Vagina (tissue), 2 donors: ENCODE measurements around the gene TSSK6. TPM values are rescaled to one million over a fixed set of nuclear protein-coding genes. Genes with fewer than 3 reads are reported as not detected.

ENCODE experiments used
- DNase-seq, 2 donors: peaks; one replicate each; pipeline ENCODE4 v3.0.0-alpha.2; 2017; ENCODE audit errors: extremely low spot score in 2 of 2
- H3K27ac ChIP-seq: fragments of 200-600 bp; sonication (generic); one replicate; pipeline ENCODE4 v1.5.1; 2019
- H3K27me3 ChIP-seq: fragments of 200-600 bp; sonication (generic); one replicate; pipeline ENCODE4 v1.5.1; 2019
- H3K36me3 ChIP-seq, 2 donors: fragments of 200-600 bp; sonication (generic); one replicate each; pipeline ENCODE4 v1.5.1; 2017 to 2019
- H3K4me1 ChIP-seq: fragments of 200-600 bp; sonication (generic); one replicate; pipeline ENCODE4 v1.5.1; 2019
- H3K4me3 ChIP-seq, 2 donors: fragments of 200-600 bp; sonication (generic); 1 replicate in 1 of 2; 2 replicates in 1 of 2; pipeline ENCODE4 v1.5.1; 2016 to 2019
- H3K9me3 ChIP-seq: fragments of 200-600 bp; sonication (generic); one replicate; pipeline ENCODE4 v1.5.1; 2019
- POLR2A ChIP-seq, 2 donors: fragments of 450-650 bp; IDR thresholded peaks; one replicate each; pipeline ENCODE4 v1.6.1; 2017; ENCODE audit warnings: antibody characterized with exemption in 2 of 2, mild to moderate bottlenecking in 2 of 2, moderate library complexity in 2 of 2
- POLR2AphosphoS5 ChIP-seq, 2 donors: sonication (generic); formaldehyde crosslinking; IDR thresholded peaks; one replicate each; pipeline ENCODE4 v1.9.0; 2017; ENCODE audit warnings: antibody characterized with exemption in 2 of 2, mild to moderate bottlenecking in 2 of 2, low read depth in 1 of 2; ENCODE audit not compliant: insufficient read depth in 1 of 2
- intact Hi-C: fragments of 100-400 bp; cut with DNase I; formaldehyde crosslinking; loops from one replicate; pipeline ENCODE4 v1.15.1; 2023
- total RNA-seq: library from RNA; depleted of rRNA; stranded (reverse); fragments of >200 nt; gene quantifications from one replicate; pipeline ENCODE4 v1.2.3, GENCODE V29; 2016
- TF ChIP-seq, protein P1 (sequence below), 3 experiments: fragments of 450-650 bp in 2 of 3; fragments of 200-600 bp in 1 of 3; sonication (generic) in 1 of 3; IDR thresholded peaks; one replicate each; pipeline ENCODE4 v1.5.1; 2017 to 2019; ENCODE audit warnings: antibody characterized with exemption in 3 of 3, mild to moderate bottlenecking in 2 of 3, moderate library complexity in 2 of 3

The TSSK6 gene
- total RNA-seq, 1 donor from 2014 or later, result 0.98 TPM

- intact Hi-C loops, result no loop called here
- Histone ChIP-seq H3K36me3 (no peaks in the 10 kb centered on the region), H3K9me3 (no peaks in the 10 kb centered on the region), H3K4me3 (no peak overlapping the region), H3K27ac (no peak overlapping the region), H3K27me3 (no peaks in the 10 kb centered on the region), H3K4me1 (no peaks in the 10 kb centered on the region)
- TF ChIP-seq, protein P1, sequence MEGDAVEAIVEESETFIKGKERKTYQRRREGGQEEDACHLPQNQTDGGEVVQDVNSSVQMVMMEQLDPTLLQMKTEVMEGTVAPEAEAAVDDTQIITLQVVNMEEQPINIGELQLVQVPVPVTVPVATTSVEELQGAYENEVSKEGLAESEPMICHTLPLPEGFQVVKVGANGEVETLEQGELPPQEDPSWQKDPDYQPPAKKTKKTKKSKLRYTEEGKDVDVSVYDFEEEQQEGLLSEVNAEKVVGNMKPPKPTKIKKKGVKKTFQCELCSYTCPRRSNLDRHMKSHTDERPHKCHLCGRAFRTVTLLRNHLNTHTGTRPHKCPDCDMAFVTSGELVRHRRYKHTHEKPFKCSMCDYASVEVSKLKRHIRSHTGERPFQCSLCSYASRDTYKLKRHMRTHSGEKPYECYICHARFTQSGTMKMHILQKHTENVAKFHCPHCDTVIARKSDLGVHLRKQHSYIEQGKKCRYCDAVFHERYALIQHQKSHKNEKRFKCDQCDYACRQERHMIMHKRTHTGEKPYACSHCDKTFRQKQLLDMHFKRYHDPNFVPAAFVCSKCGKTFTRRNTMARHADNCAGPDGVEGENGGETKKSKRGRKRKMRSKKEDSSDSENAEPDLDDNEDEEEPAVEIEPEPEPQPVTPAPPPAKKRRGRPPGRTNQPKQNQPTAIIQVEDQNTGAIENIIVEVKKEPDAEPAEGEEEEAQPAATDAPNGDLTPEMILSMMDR (IDR thresholded peaks at IDR 0.05), result no peak
- TF ChIP-seq POLR2AphosphoS5 (IDR thresholded peaks at IDR 0.05; ENCODE audit: insufficient read depth in 1 of 2, low read depth in 1 of 2), result no peak
- TF ChIP-seq POLR2A (IDR thresholded peaks at IDR 0.05), result no peak
- DNase-seq, result no peak
Observed at GRCh38 chr19:19559931-19560330, 44.6 kb upstream of the TSSK6 start.

- H3K4me1 ChIP-seq, result no peaks in the 10 kb centered on the region
- H3K27ac ChIP-seq, result no peak overlapping the region
- H3K27me3 ChIP-seq, result no peaks in the 10 kb centered on the region
- no peak for DNase-seq
- intact Hi-C loops, result no loop called here
- H3K36me3 ChIP-seq, result no peaks in the 10 kb centered on the region
- H3K4me3 ChIP-seq, result no peak overlapping the region
- H3K9me3 ChIP-seq, result no peaks in the 10 kb centered on the region
- TF ChIP-seq POLR2A (IDR thresholded peaks at IDR 0.05) (no peak), POLR2AphosphoS5 (IDR thresholded peaks at IDR 0.05; ENCODE audit: insufficient read depth in 1 of 2, low read depth in 1 of 2) (no peak)
- TF ChIP-seq, protein P1 (IDR thresholded peaks at IDR 0.05), result no peak
Observed at GRCh38 chr19:19558636-19559035, 43.3 kb upstream of the TSSK6 start.

DNA sequence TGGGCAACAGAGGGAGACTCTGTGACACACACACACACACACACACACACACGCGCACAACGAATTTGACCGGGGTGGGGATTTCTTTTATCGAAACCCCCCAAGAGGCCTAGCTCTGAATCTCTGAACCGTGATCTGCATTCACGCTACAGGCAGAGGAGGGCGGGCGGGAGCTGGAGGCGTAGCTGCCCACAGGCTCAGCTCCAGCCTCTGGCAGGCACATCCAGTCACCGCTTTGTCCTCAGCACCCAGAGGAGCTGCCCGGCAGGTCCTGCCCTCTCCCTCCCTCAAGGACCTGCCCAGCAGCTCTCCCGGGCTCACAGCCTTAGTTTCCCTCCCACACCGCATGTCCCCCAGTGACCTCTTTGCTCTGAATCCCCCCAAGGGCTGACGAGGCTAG, 42.7 kb upstream of the TSSK6 start:
- intact Hi-C loops, result no loop called here
- Histone ChIP-seq H3K27ac (no peak overlapping the region), H3K4me3 (no peak overlapping the region), H3K4me1 (no peaks in the 10 kb centered on the region), H3K36me3 (no peaks in the 10 kb centered on the region), H3K27me3 (no peaks in the 10 kb centered on the region), H3K9me3 (no peaks in the 10 kb centered on the region)
- TF ChIP-seq, protein P1 (IDR thresholded peaks at IDR 0.05), result no peak
- TF ChIP-seq POLR2A (IDR thresholded peaks at IDR 0.05) (no peak), POLR2AphosphoS5 (IDR thresholded peaks at IDR 0.05; ENCODE audit: insufficient read depth in 1 of 2, low read depth in 1 of 2) (no peak)
- DNase-seq, result no peak

DNA sequence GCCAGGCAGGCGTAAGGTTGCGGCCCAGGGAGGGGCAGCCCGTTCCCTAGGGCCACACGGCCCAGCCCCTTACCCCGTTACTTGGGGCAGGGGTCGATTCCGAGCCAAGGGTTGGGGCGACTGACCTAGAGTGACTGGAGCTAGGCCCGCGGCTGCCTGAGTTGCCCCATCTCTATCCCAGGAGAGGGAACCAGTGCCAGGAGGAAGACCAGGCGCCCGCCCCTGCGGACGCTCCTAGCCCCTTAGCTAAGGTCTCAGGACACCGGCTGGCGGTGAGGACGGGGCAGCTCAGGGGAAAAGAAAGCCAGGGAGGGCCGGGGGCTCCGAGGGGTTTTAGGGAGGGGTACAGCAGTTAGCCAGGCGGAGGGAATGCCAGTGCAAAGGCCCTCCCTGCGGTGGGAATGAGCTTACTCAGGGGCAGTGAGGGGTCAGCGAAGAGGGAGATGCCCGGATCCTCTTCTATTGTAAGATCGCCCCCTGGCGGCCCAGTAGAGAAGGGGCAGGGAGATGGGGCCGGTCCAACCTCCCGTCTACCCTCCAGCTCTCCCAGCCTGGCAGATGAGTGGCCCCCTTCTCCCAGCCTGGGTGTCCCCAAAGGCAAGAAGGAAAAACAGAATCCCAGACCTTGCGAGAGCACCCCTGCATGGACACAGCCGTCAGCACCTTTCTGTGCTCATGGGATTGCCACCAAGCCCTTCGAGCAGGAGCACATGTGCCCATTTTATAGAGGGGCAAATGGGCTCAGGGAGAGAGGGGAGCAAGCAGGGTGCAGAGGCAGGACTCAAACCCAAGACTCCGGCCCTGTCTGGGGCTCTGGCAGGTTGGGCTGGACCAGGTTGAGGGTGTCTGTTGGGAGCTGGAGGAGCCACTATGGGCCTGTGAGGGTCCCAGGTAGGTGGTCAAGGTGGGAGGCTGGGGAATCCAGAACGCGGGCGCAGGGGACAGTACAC, 39.0 kb upstream of the TSSK6 start:
- no peak overlapping the region for H3K27ac ChIP-seq
- H3K9me3 ChIP-seq, result no peaks in the 10 kb centered on the region
- no peaks in the 10 kb centered on the region for H3K27me3 ChIP-seq
- intact Hi-C loops, result no loop called here
- no peak overlapping the region for H3K4me3 ChIP-seq
- no peak for DNase-seq
- H3K4me1 ChIP-seq, result peaks cover 6% of the 10 kb centered on the region
- no peaks in the 10 kb centered on the region for H3K36me3 ChIP-seq
- TF ChIP-seq POLR2A (IDR thresholded peaks at IDR 0.05), result no peak
- TF ChIP-seq, protein P1 (IDR thresholded peaks at IDR 0.05), result peak in 2 of 3 experiments; percentile 35 to 41

DNA sequence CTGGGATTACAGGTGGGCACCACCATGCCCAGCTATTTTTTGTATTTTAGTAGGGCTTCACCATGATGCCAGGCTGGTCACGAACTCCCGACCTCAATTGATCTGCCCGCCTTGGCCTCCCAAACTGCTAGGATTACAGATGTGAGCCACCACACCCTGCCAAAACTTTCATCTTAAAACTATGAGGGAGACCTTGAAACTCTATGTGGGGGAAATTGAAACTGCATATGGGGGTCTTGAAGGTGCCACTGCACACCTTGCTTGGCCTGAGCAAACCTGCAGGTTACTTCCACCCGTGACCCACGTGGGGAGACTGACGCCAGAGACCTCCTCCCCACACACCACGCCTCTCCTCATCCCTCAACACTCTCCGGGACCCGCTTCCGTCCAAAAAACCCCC, 38.3 kb upstream of the TSSK6 start:
- no peaks in the 10 kb centered on the region for H3K27me3 ChIP-seq
- H3K4me3 ChIP-seq, result no peak overlapping the region
- H3K4me1 ChIP-seq, result peaks cover 6% of the 10 kb centered on the region
- H3K9me3 ChIP-seq, result no peaks in the 10 kb centered on the region
- intact Hi-C loops, result no loop called here
- H3K36me3 ChIP-seq, result no peaks in the 10 kb centered on the region
- TF ChIP-seq, protein P1 (IDR thresholded peaks at IDR 0.05), result no peak
- TF ChIP-seq POLR2A (IDR thresholded peaks at IDR 0.05) (no peak), POLR2AphosphoS5 (IDR thresholded peaks at IDR 0.05; ENCODE audit: insufficient read depth in 1 of 2, low read depth in 1 of 2) (no peak)
- H3K27ac ChIP-seq, result no peak overlapping the region
- no peak for DNase-seq
